Measurements from ENCODE around the gene UBE2A.

The UBE2A gene

GRCh38 chrX:119624951-119625668 is 50.7 kb downstream of the UBE2A start:
- no peak for TF ChIP-seq CTCF (IDR thresholded peaks at IDR 0.05; ENCODE audit: insufficient read depth, low read depth, low read length, missing control alignments)
- H3K4me3 ChIP-seq (ENCODE audit: low read depth, low read length), result no peak overlapping the region
- no peak for DNase-seq (ENCODE audit: low read depth)

GRCh38 chrX:119625843-119626242 is 51.5 kb downstream of the UBE2A start:
- no peak for TF ChIP-seq CTCF (IDR thresholded peaks at IDR 0.05; ENCODE audit: insufficient read depth, low read depth, low read length, missing control alignments)
- H3K4me3 ChIP-seq (ENCODE audit: low read depth, low read length), result no peak overlapping the region
- no peak for DNase-seq (ENCODE audit: low read depth)
